BJ (cell line): ENCODE data around the gene ABHD17C. TPM values are rescaled to one million over a fixed set of nuclear protein-coding genes. Genes with fewer than 3 reads are reported as not detected.

ENCODE experiments used
- CTCF ChIA-PET: fragments of 350-600 bp; formaldehyde crosslinking; extraction: SDS; loops from one replicate; lab custom pipeline; 2021; ENCODE audit warnings: antibody characterized with exemption, inconsistent platforms; lab: Yijun Ruan, JAX
- POLR2A ChIA-PET: fragments of 300-600 bp; sonication (Branson Sonifier 250); formaldehyde crosslinking; extraction: SDS; loops from one replicate; lab custom pipeline; 2021; ENCODE audit warnings: antibody characterized with exemption; lab: Charles Lee
- DNase-seq: peaks from one replicate; pipeline ENCODE4 v3.0.0-alpha.2; 2011; ENCODE audit warnings: low read depth
- H3K27me3 ChIP-seq: 2 replicates; pipeline ENCODE4 v1.6.0; 2011; ENCODE audit warnings: low read length; ENCODE audit not compliant: control insufficient read depth, insufficient read depth
- H3K36me3 ChIP-seq: 2 replicates; pipeline ENCODE4 v1.5.1; 2011; ENCODE audit warnings: low read length; ENCODE audit not compliant: control insufficient read depth, insufficient read depth
- H3K4me3 ChIP-seq: 2 replicates; pipeline ENCODE4 v1.5.1; 2011; ENCODE audit warnings: low read depth, mild to moderate bottlenecking, control low read depth, low read length
- polyA plus RNA-seq: library from polyadenylated mRNA; depleted of rRNA; stranded (reverse); fragments of >200 nt; gene quantifications from 2 replicates; pipeline ENCODE4 v1.2.3, GENCODE V29; 2011
- TF ChIP-seq, protein P1 (sequence below): IDR thresholded peaks from 2 replicates; pipeline ENCODE4 v1.5.1; 2011; ENCODE audit warnings: low read depth, mild to moderate bottlenecking, control low read depth, inconsistent platforms, low read length, moderate library complexity; ENCODE audit not compliant: insufficient read depth

Gene ABHD17C
- polyA plus RNA-seq, 1 experiment = 19.2 TPM

DNA sequence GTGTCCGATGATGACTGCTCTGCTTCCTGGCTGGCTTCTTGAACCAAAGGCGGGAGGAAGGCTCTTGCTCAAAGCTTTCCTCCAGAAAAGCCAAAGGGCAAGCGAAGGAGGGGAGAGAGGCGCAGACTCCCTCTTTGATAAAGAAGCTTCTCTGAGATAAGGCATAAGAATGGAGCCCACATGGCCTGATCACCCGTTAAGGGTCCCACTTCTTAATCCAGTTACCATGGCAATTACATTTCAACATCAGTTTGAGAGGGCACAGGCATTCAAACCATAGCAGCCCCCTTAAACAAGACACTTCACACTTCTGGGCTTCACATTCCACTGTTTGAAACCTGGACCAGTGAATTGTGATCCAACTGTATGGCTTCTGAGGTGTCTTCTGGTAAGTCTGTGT, 8.0 kb downstream of the ABHD17C start:
- Histone ChIP-seq H3K4me3 (no peak overlapping the region), H3K36me3 (peaks cover 5% of the 10 kb centered on the region), H3K27me3 (no peaks in the 10 kb centered on the region)
- DNase-seq = no peak
- ChIA-PET CTCF (interaction anchor here (1.5 kb wide), 1 partner anchor 135 kb away, joined by 4 read pairs; no protein-coding TSS in a partner anchor), POLR2A (no interaction called here)
- TF ChIP-seq, protein P1, sequence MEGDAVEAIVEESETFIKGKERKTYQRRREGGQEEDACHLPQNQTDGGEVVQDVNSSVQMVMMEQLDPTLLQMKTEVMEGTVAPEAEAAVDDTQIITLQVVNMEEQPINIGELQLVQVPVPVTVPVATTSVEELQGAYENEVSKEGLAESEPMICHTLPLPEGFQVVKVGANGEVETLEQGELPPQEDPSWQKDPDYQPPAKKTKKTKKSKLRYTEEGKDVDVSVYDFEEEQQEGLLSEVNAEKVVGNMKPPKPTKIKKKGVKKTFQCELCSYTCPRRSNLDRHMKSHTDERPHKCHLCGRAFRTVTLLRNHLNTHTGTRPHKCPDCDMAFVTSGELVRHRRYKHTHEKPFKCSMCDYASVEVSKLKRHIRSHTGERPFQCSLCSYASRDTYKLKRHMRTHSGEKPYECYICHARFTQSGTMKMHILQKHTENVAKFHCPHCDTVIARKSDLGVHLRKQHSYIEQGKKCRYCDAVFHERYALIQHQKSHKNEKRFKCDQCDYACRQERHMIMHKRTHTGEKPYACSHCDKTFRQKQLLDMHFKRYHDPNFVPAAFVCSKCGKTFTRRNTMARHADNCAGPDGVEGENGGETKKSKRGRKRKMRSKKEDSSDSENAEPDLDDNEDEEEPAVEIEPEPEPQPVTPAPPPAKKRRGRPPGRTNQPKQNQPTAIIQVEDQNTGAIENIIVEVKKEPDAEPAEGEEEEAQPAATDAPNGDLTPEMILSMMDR = no peak

GRCh38 chr15:80703965-80704364, 8.9 kb downstream of the ABHD17C start:
- Histone ChIP-seq H3K4me3 (no peak overlapping the region), H3K27me3 (no peaks in the 10 kb centered on the region), H3K36me3 (peaks cover 5% of the 10 kb centered on the region)
- ChIA-PET CTCF (interaction anchor here (0.6 to 1.6 kb wide), 3 partner anchors 73 to 136 kb away, joined by 3 to 5 read pairs (median 4); no protein-coding TSS in a partner anchor), POLR2A (no interaction called here)
- DNase-seq = no peak
- TF ChIP-seq, protein P1 = no peak

GRCh38 chr15:80706161-80706560, 11.1 kb downstream of the ABHD17C start:
- ChIA-PET CTCF (interaction anchor here (1.4 kb wide), 1 partner anchor 67 kb away, joined by 4 read pairs; no protein-coding TSS in a partner anchor), POLR2A (interaction anchor here (0.5 kb wide), 1 partner anchor 82 kb away, joined by 3 read pairs; no protein-coding TSS in a partner anchor)
- DNase-seq = no peak

GRCh38 chr15:80709542-80709941, 14.4 kb downstream of the ABHD17C start:
- no peak for DNase-seq
- Histone ChIP-seq H3K27me3 (no peaks in the 10 kb centered on the region), H3K4me3 (no peak overlapping the region), H3K36me3 (peaks cover 6% of the 10 kb centered on the region)
- TF ChIP-seq, protein P1 = no peak
- CTCF ChIA-PET = interaction anchor here (0.6 kb wide), 1 partner anchor 14 kb away, joined by 3 read pairs; no protein-coding TSS in a partner anchor
- POLR2A ChIA-PET = no interaction called here

More at GRCh38 chr15:80706161-80706560, 11.1 kb downstream of the ABHD17C start:
- H3K27me3 ChIP-seq = no peaks in the 10 kb centered on the region
- TF ChIP-seq, protein P1 = no peak
- H3K36me3 ChIP-seq = peaks cover 7% of the 10 kb centered on the region
- no peak overlapping the region for H3K4me3 ChIP-seq

GRCh38 chr15:80710635-80711554, 15.8 kb downstream of the ABHD17C start:
- Histone ChIP-seq H3K36me3 (peaks cover 2% of the 10 kb centered on the region; the same call in 1 of the 2 replicates), H3K27me3 (no peaks in the 10 kb centered on the region), H3K4me3 (no peak overlapping the region)
- ChIA-PET POLR2A (no interaction called here), CTCF (interaction anchor here (1.6 kb wide), 1 partner anchor 65 kb away, joined by 4 read pairs; no protein-coding TSS in a partner anchor)
- DNase-seq = no peak
- TF ChIP-seq, protein P1 = no peak
